ENCODE results near the gene KLF16.
A peak's percentile ranks its signal among the peaks of the same experiment; 100 is the strongest.

KLF16 gene

GRCh38 chr19:1863328-1863637 lies at the start of gene KLF16:
KLF16 (minus strand) TSS chr19:1863579; CDS start chr19:1863497, 82 bp downstream.
- peak within 1 kb of the TSS; percentile 96 for H3K4me3 ChIP-seq
- DNase-seq (ENCODE audit: low read depth, low spot score): no peak
- H3K9me3 ChIP-seq (ENCODE audit: low read depth, low read length): no peaks in the 10 kb centered on the region
- H3K9ac ChIP-seq (ENCODE audit: insufficient read length): peak within 1 kb of the TSS; percentile 98
- peak within 1 kb of the TSS; percentile 96 for H3K27ac ChIP-seq
- TF ChIP-seq EZH2 (IDR thresholded peaks at IDR 0.05) (no peak), POLR2AphosphoS5 (IDR thresholded peaks at IDR 0.05; ENCODE audit: borderline replicate concordance, low read depth, low read length) (no peak), FOXP2 (optimal IDR thresholded peaks at IDR 0.05; ENCODE audit: control extremely low read depth, extremely low read length, insufficient read depth) (no peak)
- no peaks in the 10 kb centered on the region for H3K36me3 ChIP-seq (ENCODE audit: insufficient read depth, low read length)

- no peaks in the 10 kb centered on the region for H3K9me3 ChIP-seq (ENCODE audit: low read depth, low read length)
- TF ChIP-seq FOXP2 (optimal IDR thresholded peaks at IDR 0.05; ENCODE audit: control extremely low read depth, extremely low read length, insufficient read depth): no peak
- no peak for TF ChIP-seq POLR2AphosphoS5 (IDR thresholded peaks at IDR 0.05; ENCODE audit: borderline replicate concordance, low read depth, low read length)
- TF ChIP-seq EZH2 (IDR thresholded peaks at IDR 0.05): no peak
- H3K9ac ChIP-seq (ENCODE audit: insufficient read length): no peak overlapping the region
- H3K27ac ChIP-seq: no peak overlapping the region
- peaks cover 8% of the 10 kb centered on the region; the same call in 1 of the 2 replicates for H3K36me3 ChIP-seq (ENCODE audit: insufficient read depth, low read length)
- no peak for DNase-seq (ENCODE audit: low read depth, low spot score)
- no peak overlapping the region for H3K4me3 ChIP-seq
Observed at GRCh38 chr19:1912760-1913505, 49.6 kb upstream of the KLF16 start.

GRCh38 chr19:1911995-1912394 lies 48.6 kb upstream of the KLF16 start:
- H3K36me3 ChIP-seq (ENCODE audit: insufficient read depth, low read length): peaks cover 9% of the 10 kb centered on the region; the same call in 1 of the 2 replicates

GRCh38 chr19:1911098-1911497 lies 47.7 kb upstream of the KLF16 start:
- Histone ChIP-seq H3K4me3 (no peak overlapping the region), H3K9ac (ENCODE audit: insufficient read length) (no peak overlapping the region), H3K27ac (no peak overlapping the region), H3K9me3 (ENCODE audit: low read depth, low read length) (no peaks in the 10 kb centered on the region), H3K36me3 (ENCODE audit: insufficient read depth, low read length) (peaks cover 10% of the 10 kb centered on the region; the same call in 1 of the 2 replicates)
- no peak for TF ChIP-seq POLR2AphosphoS5 (IDR thresholded peaks at IDR 0.05; ENCODE audit: borderline replicate concordance, low read depth, low read length)
- TF ChIP-seq FOXP2 (optimal IDR thresholded peaks at IDR 0.05; ENCODE audit: control extremely low read depth, extremely low read length, insufficient read depth): no peak
- no peak for TF ChIP-seq EZH2 (IDR thresholded peaks at IDR 0.05)
- DNase-seq (ENCODE audit: low read depth, low spot score): no peak

More at GRCh38 chr19:1911995-1912394, 48.6 kb upstream of the KLF16 start:
- H3K27ac ChIP-seq: no peak overlapping the region
- H3K9me3 ChIP-seq (ENCODE audit: low read depth, low read length): no peaks in the 10 kb centered on the region
- TF ChIP-seq POLR2AphosphoS5 (IDR thresholded peaks at IDR 0.05; ENCODE audit: borderline replicate concordance, low read depth, low read length) (no peak), FOXP2 (optimal IDR thresholded peaks at IDR 0.05; ENCODE audit: control extremely low read depth, extremely low read length, insufficient read depth) (no peak), EZH2 (IDR thresholded peaks at IDR 0.05) (no peak)
- no peak overlapping the region for H3K4me3 ChIP-seq
- DNase-seq (ENCODE audit: low read depth, low spot score): no peak
- H3K9ac ChIP-seq (ENCODE audit: insufficient read length): no peak overlapping the region

- Histone ChIP-seq H3K27ac (0 out of 2 replicates have a peak overlapping the region, but pooled peaks have one; percentile 25), H3K4me3 (no peak overlapping the region), H3K36me3 (ENCODE audit: insufficient read depth, low read length) (peaks cover 13% of the 10 kb centered on the region; the same call in 1 of the 2 replicates), H3K9ac (ENCODE audit: insufficient read length) (no peak overlapping the region), H3K9me3 (ENCODE audit: low read depth, low read length) (no peaks in the 10 kb centered on the region)
- no peak for TF ChIP-seq EZH2 (IDR thresholded peaks at IDR 0.05)
- TF ChIP-seq FOXP2 (optimal IDR thresholded peaks at IDR 0.05; ENCODE audit: control extremely low read depth, extremely low read length, insufficient read depth): no peak
- TF ChIP-seq POLR2AphosphoS5 (IDR thresholded peaks at IDR 0.05; ENCODE audit: borderline replicate concordance, low read depth, low read length): no peak
- no peak for DNase-seq (ENCODE audit: low read depth, low spot score)
Observed at GRCh38 chr19:1910177-1910576, 46.8 kb upstream of the KLF16 start.

GRCh38 chr19:1909761-1910080 lies 46.3 kb upstream of the KLF16 start:
- no peak overlapping the region for H3K4me3 ChIP-seq
- 0 out of 2 replicates have a peak overlapping the region, but pooled peaks have one; percentile 25 for H3K27ac ChIP-seq
- no peak for TF ChIP-seq FOXP2 (optimal IDR thresholded peaks at IDR 0.05; ENCODE audit: control extremely low read depth, extremely low read length, insufficient read depth)
- TF ChIP-seq EZH2 (IDR thresholded peaks at IDR 0.05): no peak
- TF ChIP-seq POLR2AphosphoS5 (IDR thresholded peaks at IDR 0.05; ENCODE audit: borderline replicate concordance, low read depth, low read length): no peak
- H3K36me3 ChIP-seq (ENCODE audit: insufficient read depth, low read length): peaks cover 13% of the 10 kb centered on the region; the same call in 1 of the 2 replicates
- no peak for DNase-seq (ENCODE audit: low read depth, low spot score)
- no peak overlapping the region for H3K9ac ChIP-seq (ENCODE audit: insufficient read length)
- no peaks in the 10 kb centered on the region for H3K9me3 ChIP-seq (ENCODE audit: low read depth, low read length)

GRCh38 chr19:1908364-1908678 lies 44.9 kb upstream of the KLF16 start:
- Histone ChIP-seq H3K9me3 (ENCODE audit: low read depth, low read length) (no peaks in the 10 kb centered on the region), H3K36me3 (ENCODE audit: insufficient read depth, low read length) (peaks cover 13% of the 10 kb centered on the region; the same call in 1 of the 2 replicates), H3K9ac (ENCODE audit: insufficient read length) (no peak overlapping the region), H3K4me3 (no peak overlapping the region), H3K27ac (no peak overlapping the region)
- no peak for DNase-seq (ENCODE audit: low read depth, low spot score)
- TF ChIP-seq EZH2 (IDR thresholded peaks at IDR 0.05) (no peak), POLR2AphosphoS5 (IDR thresholded peaks at IDR 0.05; ENCODE audit: borderline replicate concordance, low read depth, low read length) (no peak), FOXP2 (optimal IDR thresholded peaks at IDR 0.05; ENCODE audit: control extremely low read depth, extremely low read length, insufficient read depth) (no peak)

- no peak for TF ChIP-seq EZH2 (IDR thresholded peaks at IDR 0.05)
- no peak for TF ChIP-seq POLR2AphosphoS5 (IDR thresholded peaks at IDR 0.05; ENCODE audit: borderline replicate concordance, low read depth, low read length)
- no peak for TF ChIP-seq FOXP2 (optimal IDR thresholded peaks at IDR 0.05; ENCODE audit: control extremely low read depth, extremely low read length, insufficient read depth)
- DNase-seq (ENCODE audit: low read depth, low spot score): no peak
- no peak overlapping the region for H3K27ac ChIP-seq
- H3K9ac ChIP-seq (ENCODE audit: insufficient read length): no peak overlapping the region
- H3K36me3 ChIP-seq (ENCODE audit: insufficient read depth, low read length): peaks cover 7% of the 10 kb centered on the region; the same call in 1 of the 2 replicates
- no peaks in the 10 kb centered on the region for H3K9me3 ChIP-seq (ENCODE audit: low read depth, low read length)
- H3K4me3 ChIP-seq: no peak overlapping the region
Observed at GRCh38 chr19:1907563-1908363, 44.4 kb upstream of the KLF16 start.

All from SK-N-MC (cell line).